ENCODE data around the gene ADGRG7.

ADGRG7 gene

DNA sequence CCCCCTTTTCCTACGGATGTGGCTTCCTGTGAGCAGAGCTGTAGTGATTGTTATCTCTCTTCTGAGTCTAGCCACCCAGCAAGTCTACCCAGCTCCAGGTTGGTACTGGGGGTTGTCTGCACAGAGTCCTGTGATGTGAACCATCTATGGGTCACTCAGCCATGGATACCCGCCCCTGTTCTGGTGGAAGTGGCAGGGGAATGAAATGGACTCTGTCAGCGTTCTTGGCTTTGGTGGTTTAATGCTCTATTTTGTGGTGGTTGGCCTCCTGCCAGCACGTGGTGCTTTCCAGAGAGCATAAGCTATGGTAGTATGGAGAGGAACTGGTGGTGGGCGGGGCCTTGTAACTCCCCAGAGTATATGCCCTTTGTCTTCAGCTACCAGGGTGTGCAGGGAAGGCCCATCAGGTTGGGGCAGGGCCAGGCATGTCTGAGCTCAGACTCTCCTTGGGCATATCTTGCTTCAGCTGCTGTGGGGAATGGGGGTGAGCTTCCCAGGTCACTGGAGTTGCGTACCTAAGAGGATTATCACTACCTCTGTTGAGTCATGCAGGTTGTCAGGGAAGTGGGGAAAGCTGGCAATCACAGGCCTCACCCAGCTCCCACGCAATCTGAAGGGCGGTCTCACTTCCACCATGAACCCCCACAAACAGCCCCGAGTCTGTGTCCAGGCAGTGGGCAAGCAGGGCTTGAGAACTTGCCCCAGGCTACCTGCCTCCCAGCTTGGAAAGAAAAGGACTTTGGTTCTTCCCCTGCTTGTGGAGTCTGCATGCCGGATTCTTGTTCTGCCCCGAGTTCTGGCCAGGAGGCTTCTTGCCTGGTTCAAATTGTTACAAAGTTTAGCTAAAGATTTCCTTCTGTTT is 9.0 kb upstream of the ADGRG7 start:
- no peak for DNase-seq (ENCODE audit: low read depth)

GRCh38 chr3:100602506-100603444 is 6.6 kb upstream of the ADGRG7 start:
- peak; percentile 36 for DNase-seq (ENCODE audit: low read depth)

GRCh38 chr3:100603469-100603868 is 5.9 kb upstream of the ADGRG7 start:
- DNase-seq (ENCODE audit: low read depth): peak; percentile 63

- DNase-seq (ENCODE audit: low read depth): no peak
These were observed 4.0 kb upstream of the ADGRG7 start for GRCh38 chr3:100605358-100605757.

GRCh38 chr3:100606894-100607512 is 2.4 kb upstream of the ADGRG7 start:
- peak; percentile 3 for DNase-seq (ENCODE audit: low read depth)

GRCh38 chr3:100609963-100610362 is 562 bp downstream of the ADGRG7 start:
- no peak for DNase-seq (ENCODE audit: low read depth)

GRCh38 chr3:100611221-100611620 is 1.8 kb downstream of the ADGRG7 start:
- DNase-seq (ENCODE audit: low read depth): no peak

DNA sequence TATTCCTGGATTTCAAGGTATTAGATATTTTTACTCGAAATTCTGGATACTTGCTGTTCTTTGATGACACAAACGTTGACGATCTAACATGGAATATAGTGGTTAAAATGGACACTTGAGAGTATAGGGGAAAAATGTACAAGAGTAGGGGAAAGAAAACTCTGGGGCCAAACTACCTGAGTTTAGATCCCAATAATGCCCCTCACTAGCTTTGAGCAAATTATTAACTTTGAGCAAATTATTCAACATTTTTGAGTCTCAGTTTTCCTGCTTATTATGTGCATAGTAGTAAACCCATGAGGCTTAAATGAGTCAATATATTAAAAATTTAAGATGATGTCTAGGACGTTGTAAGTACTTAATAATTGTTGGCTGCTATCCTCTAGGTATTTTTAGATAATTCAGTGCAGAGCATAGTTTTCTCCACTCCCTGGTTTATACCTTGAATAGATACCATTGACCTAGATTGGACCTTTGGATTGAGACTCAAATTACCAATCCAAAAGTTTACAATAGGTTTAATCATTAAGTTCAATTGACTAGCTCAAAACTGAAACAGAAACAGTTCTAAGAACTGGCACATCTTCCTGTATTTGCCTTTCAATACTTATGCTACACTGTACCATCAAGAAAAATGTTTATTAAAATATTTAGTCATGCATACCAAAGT is 4.5 kb downstream of the ADGRG7 start:
- no peak for DNase-seq (ENCODE audit: low read depth)

GRCh38 chr3:100614941-100615340 is 5.5 kb downstream of the ADGRG7 start:
- no peak for DNase-seq (ENCODE audit: low read depth)

DNA sequence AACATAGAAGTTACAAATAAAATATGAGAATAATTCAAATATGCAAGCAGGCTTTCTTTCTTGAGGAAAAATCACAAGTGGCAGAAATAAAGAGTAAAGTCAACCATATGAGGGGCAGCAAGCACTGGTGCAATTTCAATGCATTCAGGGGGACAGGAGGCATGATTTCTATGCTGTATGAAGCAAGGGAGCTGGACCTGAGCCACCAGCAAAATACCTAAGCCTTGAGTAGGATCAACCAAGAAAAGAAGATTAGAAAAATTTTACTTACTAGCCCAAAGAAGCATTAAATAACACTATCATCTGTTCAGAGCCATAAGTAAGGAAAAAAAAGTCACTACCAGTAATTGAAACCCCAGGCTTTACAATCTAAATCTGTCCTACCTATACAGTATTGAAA is 6.3 kb downstream of the ADGRG7 start:
- no peak for DNase-seq (ENCODE audit: low read depth)

- DNase-seq (ENCODE audit: low read depth): no peak
These were observed 11.8 kb downstream of the ADGRG7 start for GRCh38 chr3:100621251-100621650.

DNA sequence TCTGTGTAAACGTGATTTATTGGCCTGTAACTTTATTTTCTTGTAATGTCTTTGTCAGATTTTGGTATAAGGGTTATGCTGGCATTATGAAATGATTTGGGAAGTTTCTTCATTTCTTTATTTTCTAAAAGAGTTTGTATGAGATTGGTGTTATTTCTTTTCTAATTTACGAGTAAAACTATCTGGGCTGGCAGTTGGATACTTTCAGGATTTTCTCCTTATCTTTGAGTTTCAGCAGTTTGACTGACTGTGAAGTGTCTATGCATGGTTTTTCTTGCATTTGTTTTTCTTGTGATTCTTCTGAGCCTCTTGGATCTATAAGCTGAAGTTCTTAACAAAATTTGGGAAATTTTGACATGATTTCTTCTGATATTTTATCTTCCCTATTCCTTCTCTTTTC is 18.1 kb downstream of the ADGRG7 start:
- no peak for DNase-seq (ENCODE audit: low read depth)

DNA sequence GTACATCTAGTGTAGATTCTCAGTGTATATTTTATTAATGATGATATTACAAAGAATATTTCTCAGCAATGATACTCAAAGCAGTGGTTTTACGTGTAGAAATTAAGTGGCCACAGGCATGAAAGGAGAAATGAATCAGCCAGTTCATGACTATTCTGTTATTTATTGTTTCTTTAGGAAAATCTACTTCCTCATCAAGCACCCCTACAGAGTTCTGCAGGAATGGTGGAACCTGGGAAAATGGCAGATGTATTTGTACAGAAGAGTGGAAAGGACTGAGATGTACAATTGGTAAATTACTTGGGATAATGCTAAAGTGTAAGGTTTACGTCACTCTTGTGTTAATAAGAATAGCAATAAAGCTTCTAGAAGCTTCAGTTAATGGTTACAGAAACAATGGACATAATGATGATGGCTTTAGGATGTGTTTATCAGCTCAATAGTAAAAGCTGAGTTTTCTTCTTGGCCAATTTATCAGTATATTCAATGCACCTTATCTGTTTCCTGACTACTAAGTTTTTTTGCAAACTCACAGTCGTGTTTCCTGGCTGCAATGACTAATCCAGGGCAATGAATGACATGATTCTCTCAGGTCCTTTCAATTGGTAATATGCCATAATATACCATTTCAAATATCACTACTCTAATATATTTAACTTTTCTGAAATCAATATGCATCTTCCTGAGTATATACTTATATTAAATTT is 20.2 kb downstream of the ADGRG7 start:
- peak; percentile 17 for DNase-seq (ENCODE audit: low read depth)

DNA sequence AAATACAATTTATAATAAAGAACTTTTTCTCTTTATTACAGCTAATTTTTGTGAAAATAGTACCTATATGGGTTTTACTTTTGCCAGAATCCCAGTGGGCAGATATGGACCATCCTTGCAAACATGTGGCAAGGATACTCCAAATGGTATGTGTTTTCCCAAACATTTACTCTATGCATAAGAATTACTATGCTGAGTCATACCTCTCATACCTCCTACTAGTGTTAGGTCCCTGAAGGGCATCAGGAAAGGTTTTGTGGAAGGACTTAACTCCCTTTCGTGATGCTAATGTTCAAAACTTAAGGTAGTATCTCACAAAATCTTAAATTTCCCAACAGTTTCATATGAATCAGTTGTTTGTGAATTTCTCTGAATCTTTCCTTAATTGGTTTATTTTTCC is 21.3 kb downstream of the ADGRG7 start:
- peak; percentile 49 for DNase-seq (ENCODE audit: low read depth)

DNA sequence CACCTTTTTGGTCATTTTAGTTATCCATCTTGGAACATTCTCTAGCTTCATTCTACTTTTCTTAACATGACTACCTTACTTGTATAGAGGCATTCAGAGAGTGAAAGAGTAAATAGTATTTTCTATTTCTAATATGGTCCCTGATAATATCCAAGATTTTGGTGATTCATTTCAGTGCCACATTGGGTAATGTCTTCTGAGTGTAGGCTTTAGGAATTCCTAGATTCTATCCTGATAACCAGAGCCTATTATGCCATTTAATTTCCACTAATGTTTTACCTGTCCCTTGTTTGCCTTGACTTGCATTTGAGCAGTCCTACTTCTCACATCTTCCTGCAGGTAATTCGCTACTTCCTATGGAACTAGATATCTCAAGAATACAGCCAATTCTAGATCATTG is 21.8 kb downstream of the ADGRG7 start:
- DNase-seq (ENCODE audit: low read depth): no peak

GRCh38 chr3:100634493-100635272 is 25.3 kb downstream of the ADGRG7 start:
- peak; percentile 40 for DNase-seq (ENCODE audit: low read depth)

- no peak for DNase-seq (ENCODE audit: low read depth)
These were observed 25.9 kb downstream of the ADGRG7 start for GRCh38 chr3:100635273-100635701.

- peak; percentile 54 for DNase-seq (ENCODE audit: low read depth)
These were observed 27.8 kb downstream of the ADGRG7 start for GRCh38 chr3:100637197-100637631.

GRCh38 chr3:100640633-100641032 is 31.2 kb downstream of the ADGRG7 start:
- no peak for DNase-seq (ENCODE audit: low read depth)

DNA sequence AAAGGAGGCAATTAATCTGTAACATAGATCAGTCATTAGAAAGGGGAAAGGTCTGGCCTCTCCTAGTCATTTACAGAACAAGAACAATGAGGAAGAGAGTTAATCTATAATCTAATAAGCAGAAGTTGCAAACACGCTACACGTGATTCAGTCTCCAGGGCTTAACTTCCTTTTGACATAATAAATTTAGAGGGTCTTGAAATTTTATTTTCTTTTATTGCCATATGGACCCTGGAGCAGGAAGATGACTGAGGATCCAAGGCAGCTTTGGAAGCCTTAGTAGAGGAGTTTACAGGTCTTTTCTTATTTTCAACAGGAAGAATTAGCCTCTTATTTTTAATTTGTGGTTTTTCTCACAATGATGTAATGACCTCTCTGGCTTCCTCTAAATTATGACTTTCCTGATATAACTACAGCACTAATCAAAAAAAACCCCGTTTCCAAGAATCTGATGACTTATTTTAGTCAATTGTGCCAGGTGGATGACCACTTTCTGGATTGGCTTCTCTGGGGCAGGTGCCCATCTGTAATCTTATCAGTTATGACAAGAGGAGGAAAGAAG is 32.2 kb downstream of the ADGRG7 start:
- DNase-seq (ENCODE audit: low read depth): no peak
